Superior temporal gyrus (tissue), 1 donor: ENCODE data around the gene ELK3.

Experiments used
- DNase-seq: peaks from one replicate; pipeline ENCODE4 v3.0.0-alpha.2; 2016; ENCODE audit errors: extremely low spot score

Gene ELK3

DNA sequence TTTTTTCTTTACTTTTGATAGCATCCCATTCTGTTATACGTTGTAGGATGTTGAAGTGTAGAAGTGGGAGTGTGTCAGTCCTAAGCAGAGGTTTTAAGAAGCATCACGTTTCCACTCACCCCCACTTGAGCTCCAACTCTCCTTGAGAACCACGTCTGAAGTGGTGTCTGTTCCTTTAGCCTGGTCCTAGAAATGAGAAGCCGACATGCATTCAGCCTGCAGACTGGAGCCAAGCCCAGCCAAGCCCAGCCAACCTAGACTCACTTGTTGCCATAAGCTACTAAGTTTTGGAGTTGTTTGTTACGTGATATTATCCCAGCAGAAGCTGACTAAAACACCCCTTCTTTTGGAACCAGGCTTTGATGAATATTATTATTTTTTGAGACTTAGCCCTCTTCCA is 4.4 kb upstream of the ELK3 start:
- DNase-seq = no peak

DNA sequence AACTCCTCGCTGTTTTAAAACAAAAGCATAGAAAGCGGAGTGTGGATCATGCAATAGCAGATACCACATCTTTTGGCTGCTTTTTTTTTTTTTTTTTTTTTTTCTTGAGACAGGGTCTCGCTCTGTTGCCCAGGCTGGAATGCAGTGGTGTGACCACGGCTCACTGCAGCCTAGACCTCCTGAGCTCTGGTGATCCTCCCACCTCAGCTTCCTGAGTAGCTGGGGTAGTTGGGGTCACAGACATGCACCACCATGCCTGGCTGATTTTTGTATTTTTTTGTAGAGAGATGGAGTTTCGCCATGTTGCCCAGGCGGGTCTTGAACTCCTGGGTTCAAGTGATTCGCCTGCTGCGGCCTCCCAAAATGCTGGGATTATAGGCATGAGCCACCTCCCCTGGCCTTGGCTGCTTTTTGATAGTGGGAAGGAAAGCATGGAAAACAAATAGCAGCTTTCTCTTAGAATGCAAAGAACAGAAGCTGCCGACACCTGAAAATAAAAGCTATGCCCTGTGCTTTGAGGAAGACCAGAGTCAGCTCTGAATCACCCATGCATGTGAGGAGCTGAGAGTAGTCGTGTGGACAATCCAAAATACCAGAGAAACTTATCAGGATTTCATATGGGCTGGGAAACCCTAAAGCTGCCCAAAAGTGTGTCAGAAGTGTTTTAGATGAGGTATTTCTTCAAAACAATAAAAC is 3.6 kb upstream of the ELK3 start:
- no peak for DNase-seq

DNA sequence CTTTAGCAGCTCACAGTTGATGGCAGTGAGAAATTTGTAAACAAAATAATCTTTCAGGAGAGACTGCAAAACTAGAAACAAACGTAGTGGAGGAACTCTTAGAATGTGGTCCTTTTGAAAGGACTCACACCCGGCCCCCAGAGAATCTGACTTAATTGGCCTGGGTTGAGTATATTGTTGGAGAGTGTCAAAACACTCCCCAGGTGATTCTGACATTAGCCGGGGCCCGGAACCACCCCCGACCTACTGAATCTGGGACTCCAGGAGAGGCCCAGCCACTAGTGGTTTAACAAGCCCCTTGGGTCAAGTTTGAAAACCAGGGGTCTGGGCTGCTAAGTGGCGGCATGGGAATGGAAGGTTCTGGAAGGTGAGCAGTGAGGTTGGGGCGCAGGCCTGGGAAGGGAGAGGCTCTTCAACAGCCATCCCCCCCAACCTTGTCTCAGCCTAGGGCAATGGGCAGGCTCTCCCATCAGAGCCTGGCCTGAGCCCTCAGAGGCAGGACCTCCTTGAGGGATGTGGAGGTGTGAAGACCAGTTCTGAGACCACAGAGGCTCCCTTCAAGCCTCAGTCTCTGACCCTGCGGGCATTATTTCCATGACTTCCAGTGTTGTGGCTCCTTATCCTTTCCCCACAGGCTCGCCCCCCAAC is 1.1 kb upstream of the ELK3 start:
- DNase-seq = no peak

DNA sequence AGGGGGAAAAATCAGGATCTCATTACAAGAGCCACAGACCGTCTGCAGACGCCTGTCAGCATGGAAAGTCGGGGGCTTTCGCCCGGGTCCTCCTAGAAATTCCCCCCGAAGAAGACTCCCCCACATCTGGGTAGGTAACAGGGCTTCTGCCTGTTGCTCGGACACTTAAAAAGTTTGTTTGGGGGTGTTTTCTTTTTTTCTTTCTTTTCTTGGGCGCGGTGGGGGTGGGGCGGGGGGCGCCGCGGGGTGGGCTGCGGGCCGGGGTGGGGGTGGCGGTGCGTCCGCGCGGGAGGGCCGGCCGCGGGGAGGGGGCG is 358 bp downstream of the ELK3 start:
- DNase-seq = no peak

DNA sequence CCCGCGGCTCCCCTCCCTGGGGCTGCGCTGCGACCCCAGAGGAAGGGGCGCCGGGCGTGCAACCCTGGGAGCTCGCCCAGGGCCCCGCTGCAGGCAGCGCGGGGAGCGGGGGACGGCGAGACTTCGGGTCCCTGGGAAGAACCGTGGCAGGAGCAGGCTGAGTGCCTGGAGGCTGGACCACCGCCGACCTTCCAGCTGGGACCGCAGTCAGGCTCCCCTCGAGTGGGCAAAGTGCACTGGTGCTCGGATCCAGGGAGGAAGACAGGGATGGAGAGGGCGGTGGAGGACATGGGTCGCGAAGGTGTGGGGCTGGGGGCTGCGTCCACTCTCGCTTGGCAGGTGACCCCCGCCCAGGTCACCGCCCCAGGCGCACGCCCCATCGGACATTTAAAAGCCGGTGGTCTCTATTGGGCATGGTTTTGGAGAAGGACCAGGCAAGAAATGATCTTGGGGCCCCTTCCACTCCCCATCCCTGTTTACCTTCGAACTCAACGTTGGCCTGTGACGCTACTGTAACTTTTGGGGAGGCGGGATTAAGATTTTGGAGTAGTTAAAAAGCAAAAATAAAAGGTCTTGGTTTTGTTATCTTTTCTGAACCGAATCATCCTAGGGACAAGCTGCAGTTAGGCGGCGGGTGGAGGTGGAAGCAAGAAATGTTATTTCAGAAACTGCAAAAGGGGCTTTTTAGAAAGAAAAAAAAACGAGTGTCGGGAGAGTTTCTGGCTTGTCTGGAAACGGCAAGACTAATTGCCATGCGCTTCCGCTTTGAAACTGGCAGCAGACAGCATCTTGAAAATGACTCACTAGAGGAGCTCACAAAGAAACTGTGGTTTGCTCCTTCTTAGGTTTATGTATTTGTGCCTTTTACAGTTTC is 1.0 kb downstream of the ELK3 start:
- peak; percentile 38 for DNase-seq

DNA sequence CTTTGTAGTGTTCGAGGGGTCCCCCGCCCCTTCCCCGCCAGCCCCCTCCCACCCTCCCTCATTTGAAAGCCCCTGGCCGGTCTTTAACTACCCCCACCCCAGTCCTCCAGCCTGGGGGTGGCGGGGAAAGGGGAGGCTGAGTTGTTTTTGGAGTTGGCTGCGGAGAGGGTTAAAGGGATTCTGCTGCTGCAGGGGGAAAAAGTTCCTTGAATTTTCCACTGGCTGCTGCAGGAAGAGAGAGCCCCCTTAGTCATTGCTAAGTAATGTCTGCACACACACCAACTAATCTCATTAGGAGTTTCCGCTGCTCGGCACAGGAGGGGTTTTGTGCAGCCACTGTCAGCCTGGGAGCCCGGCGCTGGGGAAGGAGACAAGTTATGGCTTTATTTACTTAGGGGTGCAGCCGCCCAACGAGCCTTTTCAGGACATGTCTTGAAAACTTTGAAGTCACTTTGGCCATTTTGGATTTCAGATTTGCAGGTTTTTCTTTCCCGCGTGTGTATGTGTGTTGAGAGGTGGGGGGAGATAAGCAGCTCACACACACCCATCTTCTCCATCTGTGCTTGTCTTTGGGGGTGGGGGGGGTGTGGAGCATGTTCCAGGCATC is 1.8 kb downstream of the ELK3 start:
- no peak for DNase-seq

DNA sequence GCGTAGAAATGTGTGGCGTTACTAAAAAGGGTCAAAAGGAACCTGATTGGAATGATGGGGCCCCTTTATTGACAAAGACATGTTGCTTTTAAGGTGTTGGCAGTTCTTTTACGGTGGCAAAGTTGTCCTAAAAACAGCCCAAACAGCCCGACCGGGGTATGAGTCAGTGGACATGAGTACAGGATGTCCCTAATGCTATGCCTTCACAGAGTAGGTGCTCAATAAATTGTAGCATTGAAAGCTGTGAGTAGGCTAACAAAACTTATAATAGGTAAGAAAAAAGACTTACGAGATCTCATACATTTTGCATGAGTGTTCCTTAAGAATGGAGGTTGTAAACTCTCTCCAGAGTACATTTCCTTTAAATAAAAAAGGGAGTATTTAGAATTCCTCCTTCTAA is 2.6 kb downstream of the ELK3 start:
- DNase-seq = no peak

DNA sequence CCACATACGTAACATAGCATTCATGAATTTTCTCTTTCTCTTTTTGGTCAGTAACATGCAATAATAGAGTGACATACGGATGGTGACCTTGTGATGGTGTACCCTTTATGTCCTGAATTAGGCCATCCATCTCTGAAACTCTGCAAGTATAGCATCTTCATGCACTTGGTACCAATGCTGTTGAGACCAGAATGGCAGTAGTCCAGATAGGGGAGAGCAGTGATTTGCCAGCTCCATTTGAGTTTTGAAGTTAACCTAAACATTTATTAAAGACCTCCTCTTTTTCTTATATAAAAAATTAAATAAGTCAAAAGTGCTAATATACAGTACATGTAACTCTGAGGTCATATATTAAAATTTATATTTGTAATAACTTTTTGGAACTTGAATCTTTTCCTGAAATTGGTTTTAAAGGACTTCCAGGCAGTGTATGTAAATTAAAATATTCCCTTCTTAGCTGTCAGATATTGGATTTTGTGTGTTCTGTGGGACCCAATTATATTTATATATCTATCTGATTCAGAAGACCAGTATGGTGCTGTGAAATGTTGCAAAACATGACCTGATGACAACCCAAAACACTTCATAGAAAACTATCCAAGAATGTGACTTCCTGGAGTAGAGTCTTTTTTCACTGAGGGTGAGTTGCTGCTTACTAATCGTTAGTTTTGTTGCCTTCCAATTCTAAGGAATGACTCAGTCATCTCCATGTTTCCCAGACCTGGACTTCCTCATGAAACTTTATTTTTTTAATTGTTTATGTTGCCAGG is 3.5 kb downstream of the ELK3 start:
- DNase-seq = no peak

DNA sequence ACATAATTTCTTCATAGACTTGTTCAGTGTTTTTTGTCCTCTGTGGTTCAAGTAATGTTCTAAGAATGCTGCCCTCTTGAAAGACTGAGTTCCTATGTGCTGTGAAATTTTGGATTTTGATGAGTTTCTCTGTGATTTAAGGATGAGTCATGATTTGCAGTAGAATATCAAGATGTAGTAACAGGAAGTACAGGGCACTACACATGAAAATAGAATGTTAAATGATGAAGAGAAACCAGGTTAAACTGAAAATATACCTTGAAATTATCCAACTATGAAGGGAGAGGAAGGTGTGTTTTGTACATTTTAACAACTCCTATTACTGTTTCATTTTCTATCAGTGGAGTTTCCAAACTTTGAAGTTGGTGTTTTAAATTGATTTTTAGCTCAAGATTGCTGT is 4.8 kb downstream of the ELK3 start:
- no peak for DNase-seq

DNA sequence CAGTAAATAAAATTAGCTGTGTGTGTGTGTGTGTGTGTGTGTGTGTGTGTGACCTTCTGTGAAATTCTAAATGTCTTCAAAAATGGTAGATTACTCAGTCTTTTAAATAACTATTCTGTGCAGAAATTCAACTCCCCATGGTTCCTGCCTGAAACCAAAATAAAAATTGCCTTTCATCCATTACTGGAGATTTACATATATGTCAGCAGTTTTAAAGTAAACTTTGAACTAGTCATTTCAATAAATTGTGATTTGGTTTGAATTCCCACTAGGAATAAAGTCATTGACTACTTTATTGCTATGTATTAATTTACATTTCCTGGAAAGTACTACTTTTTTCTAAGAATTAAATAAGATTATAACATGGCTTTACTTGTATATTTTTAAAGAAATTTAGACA is 5.3 kb downstream of the ELK3 start:
- no peak for DNase-seq

DNA sequence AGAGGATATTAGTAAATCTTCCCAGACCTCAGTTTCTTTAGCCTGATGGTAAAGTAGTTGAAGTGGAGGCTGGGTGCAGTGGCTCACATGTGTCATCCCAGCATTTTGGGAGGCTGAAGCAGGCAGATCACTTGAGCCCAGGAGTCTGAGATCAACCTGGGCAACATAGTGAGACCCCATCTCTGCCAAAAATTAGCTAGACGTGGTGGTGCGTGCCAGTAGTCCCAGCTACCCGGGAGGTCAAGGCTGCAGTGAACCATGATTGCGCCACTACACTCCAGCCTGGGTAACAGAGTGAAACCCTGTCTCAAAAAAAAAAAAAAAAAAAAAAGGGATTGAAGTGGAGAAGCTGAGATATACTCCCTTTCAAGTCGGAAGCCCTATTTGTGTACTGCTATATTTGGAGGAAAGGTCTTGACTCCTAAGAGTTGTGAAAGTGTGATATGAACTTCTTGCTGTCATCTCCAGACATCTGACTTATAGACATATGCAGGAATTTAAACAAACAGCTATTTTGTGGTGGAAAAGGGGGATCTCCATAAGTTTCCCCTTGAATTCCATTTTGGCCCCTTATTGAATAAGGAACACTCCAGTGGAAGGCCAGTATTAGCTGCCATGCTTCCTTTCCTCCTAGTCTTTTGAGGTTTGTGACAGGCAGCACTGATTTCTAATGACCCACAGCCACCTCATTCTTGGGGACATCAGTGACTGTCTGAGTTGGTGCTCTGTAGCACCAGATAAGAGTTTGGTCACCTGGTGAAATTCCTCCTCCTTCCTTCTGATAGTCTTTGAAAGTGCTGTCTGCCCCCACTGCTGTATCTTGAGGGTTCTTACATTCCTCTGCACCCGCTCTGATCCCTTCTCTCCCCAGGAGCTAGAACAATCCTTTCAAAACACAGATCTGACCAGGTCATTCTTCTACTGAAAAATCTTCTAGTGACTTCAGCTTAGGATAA is 7.4 kb downstream of the ELK3 start:
- no peak for DNase-seq

DNA sequence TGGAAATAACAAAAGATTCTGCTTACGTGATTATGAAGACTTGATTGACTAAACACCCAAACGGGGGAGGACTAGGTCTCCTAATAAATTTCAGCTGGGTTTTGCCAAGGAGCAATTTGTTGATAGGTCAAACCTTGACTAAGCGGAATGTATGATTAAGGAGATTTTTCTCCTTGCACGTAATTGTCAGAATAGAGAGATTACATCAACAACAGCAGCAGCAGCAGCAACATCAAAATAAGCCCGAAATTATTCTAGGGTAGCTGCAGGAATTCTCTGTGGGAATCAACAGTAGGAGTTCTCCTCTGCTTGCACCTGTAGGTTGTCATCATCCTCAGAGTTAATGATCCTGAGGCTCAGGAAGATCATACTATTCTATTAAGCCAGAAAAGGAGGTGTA is 10.2 kb downstream of the ELK3 start:
- no peak for DNase-seq

DNA sequence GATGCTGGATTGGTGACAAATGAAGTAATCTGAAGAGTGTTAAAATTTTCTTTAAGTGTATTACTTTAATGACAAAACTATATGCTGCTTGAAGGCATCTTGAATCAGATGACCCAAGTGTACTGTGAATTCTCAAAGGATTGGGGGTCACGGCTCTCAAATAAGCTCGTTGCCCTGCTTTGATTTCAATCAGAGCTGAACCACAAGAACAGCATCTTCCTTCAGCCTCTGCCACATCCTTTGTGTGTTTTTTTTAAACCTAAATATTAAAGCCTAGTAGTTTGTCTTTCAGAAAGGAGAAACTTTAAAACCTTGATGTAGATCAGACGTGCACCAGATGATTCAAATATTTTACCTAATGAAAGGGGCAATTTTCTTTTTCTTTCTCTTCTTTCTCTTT is 11.7 kb downstream of the ELK3 start:
- DNase-seq = no peak

DNA sequence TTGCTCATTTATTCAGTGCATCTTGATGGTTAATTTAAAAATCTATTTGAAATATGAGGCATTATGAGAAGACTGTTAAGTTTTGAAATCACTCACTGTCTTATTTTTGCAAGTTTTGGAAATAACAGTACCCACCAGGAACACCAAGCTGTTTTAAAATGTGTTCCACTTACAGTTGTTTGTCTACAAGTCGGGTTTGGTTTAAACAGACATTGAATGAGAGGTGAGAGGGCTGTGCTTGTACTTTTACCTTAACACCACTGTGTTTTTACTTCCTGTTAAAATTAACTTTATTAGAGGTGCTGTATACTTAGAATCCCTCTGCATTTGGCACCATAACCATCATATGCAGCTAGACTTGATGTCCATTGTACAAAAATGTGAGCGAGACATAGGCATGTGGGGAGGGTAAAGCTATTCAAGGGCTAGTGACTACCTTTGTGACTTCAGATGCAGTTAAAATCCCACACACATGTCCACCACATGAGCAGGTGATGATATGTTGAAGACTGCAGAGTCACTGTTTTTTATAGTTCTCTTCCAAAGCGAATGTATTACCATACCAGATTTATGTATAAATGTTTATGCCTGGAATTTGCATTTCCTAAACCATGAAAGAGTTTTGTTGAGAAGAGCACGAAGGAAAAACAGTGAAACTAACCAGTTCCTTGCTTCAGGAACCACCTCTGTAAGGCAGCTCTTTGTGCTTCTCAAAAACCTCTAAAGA is 12.9 kb downstream of the ELK3 start:
- no peak for DNase-seq

DNA sequence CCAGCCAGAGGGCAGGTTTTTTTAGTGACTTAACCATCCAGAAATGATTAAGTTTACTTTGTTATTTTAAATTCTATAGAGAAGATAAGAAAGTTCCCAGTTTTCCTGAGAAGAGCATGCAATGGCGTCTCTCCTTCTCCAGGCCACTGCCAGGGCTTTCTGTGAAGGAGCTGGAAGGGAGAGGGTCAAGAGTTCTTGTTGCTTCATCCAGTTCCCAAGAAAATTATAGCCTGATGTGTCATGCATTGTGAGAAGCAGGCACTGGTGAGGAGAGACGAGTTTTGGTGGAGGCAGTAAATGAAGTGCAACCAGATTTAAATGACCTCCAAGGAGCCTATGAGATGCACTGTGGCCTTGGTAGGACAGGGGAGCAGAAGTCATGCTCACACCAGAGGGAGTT is 14.2 kb downstream of the ELK3 start:
- no peak for DNase-seq

DNA sequence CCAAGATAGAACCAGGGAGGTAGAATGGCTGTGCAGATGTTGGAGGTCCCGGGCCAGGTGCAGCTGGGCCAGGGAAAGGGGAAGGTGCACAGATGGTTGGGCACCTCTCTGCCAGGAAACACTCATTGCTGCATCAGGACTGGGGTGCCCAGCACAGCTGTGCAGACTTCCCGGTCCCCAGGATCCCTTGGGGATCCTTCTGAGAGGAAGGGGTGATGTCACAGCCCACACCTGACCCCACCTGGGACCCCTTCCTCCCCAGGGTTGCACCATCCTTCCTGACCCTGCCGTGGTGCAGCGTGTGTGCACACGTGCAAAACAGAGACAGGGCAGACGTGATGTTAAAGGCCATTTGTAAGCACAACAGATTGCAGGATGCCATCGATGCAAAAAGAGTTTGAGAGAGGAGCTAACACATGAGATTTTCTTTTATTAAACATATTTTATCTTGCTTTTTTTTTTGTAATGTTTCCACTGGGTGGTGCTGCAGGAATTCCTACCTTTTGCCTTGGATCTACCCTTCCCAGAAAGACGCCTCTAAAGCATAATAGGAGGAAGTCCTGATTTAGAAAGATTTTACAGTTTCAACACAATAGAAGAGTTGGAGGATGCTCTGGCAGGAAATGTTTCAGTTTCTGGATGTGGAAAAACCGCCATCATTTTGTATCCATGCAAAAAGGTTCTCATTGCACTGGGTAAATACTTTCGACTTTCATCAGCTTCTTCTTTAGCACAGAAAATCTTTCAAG is 14.8 kb downstream of the ELK3 start:
- DNase-seq = peak; percentile 59

DNA sequence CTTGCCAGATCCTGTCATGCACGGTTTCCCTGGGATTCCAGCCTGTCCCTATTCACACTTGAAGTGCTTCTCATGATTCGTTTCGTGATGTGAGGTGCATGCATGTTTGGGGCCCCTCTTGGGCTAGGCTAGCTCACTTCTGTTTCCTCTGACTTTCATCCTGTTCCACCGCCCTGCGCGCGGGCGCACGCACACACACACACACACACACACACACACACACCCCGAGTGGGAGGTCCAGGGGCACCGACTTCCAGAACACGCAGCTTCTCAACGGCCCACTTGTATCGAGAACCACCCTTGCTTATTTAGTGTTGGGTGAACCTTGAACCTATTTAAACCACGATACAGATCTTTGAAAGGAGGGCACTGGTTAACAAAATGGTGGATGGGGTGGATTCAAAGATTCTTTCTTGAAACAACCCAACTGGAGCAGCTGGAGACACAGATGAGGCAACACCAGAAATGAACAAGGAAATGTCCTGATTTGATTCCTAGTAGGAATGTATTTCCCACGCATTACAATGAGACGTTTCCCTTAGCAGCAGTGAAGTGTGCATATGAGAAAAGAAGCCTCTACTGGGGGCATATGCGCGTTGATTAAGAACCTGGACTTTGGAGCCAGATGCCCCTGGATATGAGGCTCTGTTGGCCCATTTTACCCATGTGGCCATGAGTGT is 16.3 kb downstream of the ELK3 start:
- no peak for DNase-seq

DNA sequence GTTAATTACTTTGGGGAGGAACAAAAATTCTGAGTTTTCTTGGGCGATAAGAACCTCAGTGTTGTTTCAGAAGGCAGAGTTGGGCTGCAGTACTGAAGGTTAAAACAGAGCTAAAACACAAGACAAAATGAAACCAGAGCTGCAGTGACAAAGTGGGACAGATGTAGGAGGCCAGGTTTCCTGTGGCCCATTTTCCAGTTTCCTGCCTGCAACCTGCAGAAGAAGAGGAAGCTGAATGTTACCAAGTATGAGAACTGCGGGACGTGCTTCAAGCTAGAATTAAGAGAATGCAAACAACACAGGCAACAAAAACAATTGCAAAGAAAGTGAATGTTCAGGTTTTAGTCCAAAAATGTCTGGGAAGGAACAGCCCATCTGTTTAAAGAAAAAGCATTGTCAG is 17.8 kb downstream of the ELK3 start:
- DNase-seq = peak; percentile 50
